Stomach (tissue), 9 donors: ENCODE measurements around the gene SPAM1. TPM values are rescaled to one million over a fixed set of nuclear protein-coding genes. Genes with fewer than 3 reads are reported as not detected.

Experiments
- DNase-seq, 2 donors: peaks; one replicate each; pipeline versions ENCODE4 v3.0.0 to v3.0.0-alpha.2; 2013 to 2019
- H3K27ac ChIP-seq, 5 donors: fragments of 200-600 bp in 4 of 5; sonication (generic) in 4 of 5; one replicate each; pipeline ENCODE4 v1.5.1; 2013 to 2019; ENCODE audit warnings: mild to moderate bottlenecking in 1 of 5, moderate library complexity in 1 of 5
- H3K27me3 ChIP-seq, 3 donors: fragments of 200-600 bp; sonication (generic); one replicate each; pipeline ENCODE4 v1.5.1; 2017 to 2019; ENCODE audit warnings: mixed run types in 1 of 3
- H3K36me3 ChIP-seq, 4 donors: fragments of 200-600 bp; sonication (generic); 1 replicate in 3 of 4; 2 replicates in 1 of 4; pipeline ENCODE4 v1.5.1; 2016 to 2019
- H3K4me1 ChIP-seq, 4 donors: fragments of 200-600 bp; sonication (generic); one replicate each; pipeline ENCODE4 v1.5.1; 2016 to 2019
- H3K4me3 ChIP-seq, 4 donors: fragments of 200-600 bp; sonication (generic) in 3 of 4; one replicate each; pipeline ENCODE4 v1.5.1; 2016 to 2019; ENCODE audit warnings: mild to moderate bottlenecking in 1 of 4
- H3K9me3 ChIP-seq, 4 donors: fragments of 200-600 bp; sonication (generic); one replicate each; pipeline ENCODE4 v1.5.1; 2016 to 2019
- CTCF ChIP-seq, 7 experiments: fragments of 450-650 bp in 4 of 7; fragments of 200-600 bp in 3 of 7; sonication (generic) in 3 of 7; IDR thresholded peaks; one replicate each; pipeline ENCODE4 v1.5.1; 2016 to 2019; ENCODE audit warnings: antibody characterized with exemption in 7 of 7, control low read depth in 2 of 7, mild to moderate bottlenecking in 1 of 7
- EP300 ChIP-seq: sonication (generic); formaldehyde crosslinking; IDR thresholded peaks from one replicate; pipeline ENCODE4 v1.6.1; 2017; ENCODE audit warnings: antibody characterized with exemption
- POLR2A ChIP-seq, 4 donors: fragments of 450-650 bp; IDR thresholded peaks; one replicate each; pipeline ENCODE4 v1.6.1; 2016; ENCODE audit warnings: antibody characterized with exemption in 4 of 4, control low read depth in 2 of 4, mild to moderate bottlenecking in 1 of 4, moderate library complexity in 1 of 4
- POLR2AphosphoS5 ChIP-seq, 3 donors: sonication (generic); formaldehyde crosslinking; IDR thresholded peaks; one replicate each; pipeline ENCODE4 v1.6.1; 2016; ENCODE audit warnings: antibody characterized with exemption in 3 of 3
- WGBS, 5 donors: extraction: QIAGEN DNeasy Blood & Tissue Kit in 3 of 5; methylation state at CpG; one replicate each; pipeline versions ENCODE4 v1.1.5 to v1.1.7; 2013 to 2018; 5-methylcytosine and 5-hydroxymethylcytosine counted together
- intact Hi-C: fragments of 100-400 bp; cut with DNase I; formaldehyde crosslinking; loops from one replicate; pipeline ENCODE4 v1.15.1; 2023; ENCODE audit warnings: low total_unique reads
- polyA plus RNA-seq, 3 donors: library from polyadenylated mRNA; stranded (reverse); fragments of 200-250 nt; gene quantifications; one replicate each; pipeline ENCODE4 v1.2.3, GENCODE V29; 2013
- total RNA-seq, 5 donors: library from RNA; depleted of rRNA; stranded (reverse); fragments of >200 nt; gene quantifications; one replicate each; pipeline versions ENCODE4 v1.1.0 to v1.2.3, GENCODE V29; 2014 to 2016
- donor health status: healthy with polysubstance abuse.
- donor health status: Bipolar disorder and iron deficiency.
- donor health status: healthy.

SPAM1 gene
- total and polyA plus RNA-seq, 8 donors: not detected

- no peak overlapping the region for H3K4me3 ChIP-seq
- H3K27me3 ChIP-seq: no peaks in the 10 kb centered on the region
- DNase-seq: no peak
- intact Hi-C loops: no loop called here
- no peaks in the 10 kb centered on the region for H3K36me3 ChIP-seq
- TF ChIP-seq POLR2A (IDR thresholded peaks at IDR 0.05) (no peak), EP300 (no peak), POLR2AphosphoS5 (IDR thresholded peaks at IDR 0.05) (no peak), CTCF (IDR thresholded peaks at IDR 0.05) (no peak)
- no peak overlapping the region for H3K27ac ChIP-seq
- 62 to 83% (median 74%) methylated on average over 1 of the region's 1 CpG for WGBS, 5 donors
- H3K4me1 ChIP-seq: no peaks in the 10 kb centered on the region
- no peaks in the 10 kb centered on the region for H3K9me3 ChIP-seq
Measured at GRCh38 chr7:123972045-123972444, 47.0 kb downstream of the SPAM1 start.

DNA sequence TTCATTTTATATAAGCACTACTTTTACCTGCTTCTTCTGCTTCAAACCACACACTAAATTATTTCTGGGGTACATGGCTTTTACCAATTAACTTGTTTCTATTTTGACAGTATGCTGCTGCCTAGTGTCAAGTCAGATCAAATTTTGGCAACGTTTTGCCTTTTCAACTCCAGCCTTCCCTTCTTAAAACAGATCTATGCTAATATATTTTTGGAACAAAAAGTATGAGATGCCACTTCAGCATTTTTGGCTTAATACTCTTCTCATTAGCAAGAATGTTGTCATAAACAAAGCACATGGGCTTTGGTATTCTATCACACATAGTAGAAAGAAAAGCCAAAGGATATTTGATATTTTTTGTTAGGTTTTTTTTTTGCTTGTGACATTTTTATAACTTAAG lies 47.8 kb downstream of the SPAM1 start:
- WGBS, 5 donors: 37 to 71% (median 60%) methylated on average over 1 of the region's 1 CpG
- Histone ChIP-seq H3K27ac (no peak overlapping the region), H3K27me3 (no peaks in the 10 kb centered on the region), H3K4me3 (no peak overlapping the region), H3K36me3 (no peaks in the 10 kb centered on the region), H3K4me1 (no peaks in the 10 kb centered on the region), H3K9me3 (no peaks in the 10 kb centered on the region)
- intact Hi-C loops: no loop called here
- TF ChIP-seq POLR2A (IDR thresholded peaks at IDR 0.05) (no peak), CTCF (IDR thresholded peaks at IDR 0.05) (no peak), POLR2AphosphoS5 (IDR thresholded peaks at IDR 0.05) (no peak), EP300 (no peak)
- DNase-seq: no peak

DNA sequence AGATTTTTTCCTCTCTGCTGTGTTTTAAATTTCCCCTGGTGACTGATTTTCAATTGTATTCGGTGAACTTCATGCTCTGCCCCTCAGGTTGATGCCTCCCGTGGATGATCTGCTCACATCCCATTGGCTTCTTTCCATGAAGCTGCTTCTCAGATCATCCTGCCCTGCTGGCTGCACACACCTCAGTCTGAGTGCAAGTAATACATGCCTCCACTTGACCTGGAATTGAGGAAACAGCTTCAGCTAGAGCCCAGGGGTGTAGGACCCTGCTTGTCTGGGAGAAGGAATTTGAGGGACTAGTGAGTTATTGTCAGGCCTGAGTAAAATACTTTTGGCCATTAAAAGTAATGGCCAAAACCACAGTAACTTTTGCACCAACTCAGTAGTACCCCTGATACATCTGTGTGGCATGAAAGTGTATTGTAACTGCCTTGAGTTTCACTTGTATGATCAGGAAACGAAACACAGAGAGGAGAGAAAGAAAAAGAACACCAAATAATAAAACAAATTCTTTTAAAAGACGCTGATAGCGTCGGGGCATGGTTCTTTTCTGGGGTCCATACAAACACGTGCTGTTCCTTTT lies 49.4 kb downstream of the SPAM1 start:
- Histone ChIP-seq H3K9me3 (no peaks in the 10 kb centered on the region), H3K27me3 (no peaks in the 10 kb centered on the region), H3K4me3 (no peak overlapping the region), H3K27ac (no peak overlapping the region), H3K36me3 (no peaks in the 10 kb centered on the region), H3K4me1 (no peaks in the 10 kb centered on the region)
- TF ChIP-seq POLR2AphosphoS5 (IDR thresholded peaks at IDR 0.05) (no peak), EP300 (no peak), POLR2A (IDR thresholded peaks at IDR 0.05) (no peak), CTCF (IDR thresholded peaks at IDR 0.05) (no peak)
- intact Hi-C loops: no loop called here
- 58 to 73% (median 71%) methylated on average over 7 of the region's 7 CpGs for WGBS, 5 donors
- DNase-seq: no peak

DNA sequence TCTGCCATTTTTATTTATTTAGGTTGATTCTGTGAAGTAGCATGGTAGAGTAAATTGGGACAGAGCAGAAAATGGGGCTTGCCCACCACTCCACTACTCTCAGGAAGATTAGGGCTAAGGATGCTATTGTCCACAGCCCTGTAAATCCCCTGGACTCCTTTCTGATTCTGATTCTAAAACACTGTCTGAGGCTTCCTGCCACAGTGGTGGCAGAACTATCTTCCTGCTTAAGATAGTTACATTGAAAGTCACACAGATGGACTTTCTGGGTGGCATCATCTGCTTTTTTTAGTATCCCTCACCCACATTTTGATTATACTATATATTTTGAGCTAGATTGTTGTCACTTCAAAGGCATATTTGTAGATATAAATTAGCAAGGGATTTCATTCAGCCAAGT lies 50.0 kb downstream of the SPAM1 start:
- intact Hi-C loops: no loop called here
- TF ChIP-seq EP300 (no peak), POLR2A (IDR thresholded peaks at IDR 0.05) (no peak), POLR2AphosphoS5 (IDR thresholded peaks at IDR 0.05) (no peak), CTCF (IDR thresholded peaks at IDR 0.05) (no peak)
- no peak overlapping the region for H3K27ac ChIP-seq
- H3K9me3 ChIP-seq: no peaks in the 10 kb centered on the region
- no peak overlapping the region for H3K4me3 ChIP-seq
- no peak for DNase-seq
- no peaks in the 10 kb centered on the region for H3K4me1 ChIP-seq
- H3K27me3 ChIP-seq: no peaks in the 10 kb centered on the region
- H3K36me3 ChIP-seq: no peaks in the 10 kb centered on the region
